ENCODE results near the gene KHDC1. TPM values are rescaled to one million over a fixed set of nuclear protein-coding genes. Genes with fewer than 3 reads are reported as not detected.

The KHDC1 gene
- total and polyA plus RNA-seq, 2 of the 4 experiments (the other 2 are of a cell fraction), result 1.6 to 5.5 TPM

GRCh38 chr6:73216859-73217258, 46.1 kb downstream of the KHDC1 start:
- WGBS, 2 experiments (ENCODE audit: extremely low coverage in 2 of 2, insufficient read length in 1 of 2), result no CpG with 5 or more reads among the region's 2 CpGs
- Histone ChIP-seq H3K36me3 (ENCODE audit: control insufficient read depth, insufficient read depth, low read length) (no peaks in the 10 kb centered on the region), H2BK120ac (ENCODE audit: low read depth, low read length) (no peak overlapping the region), H3K56ac (ENCODE audit: extremely low read depth, insufficient read depth, low read length) (no peak overlapping the region), H4K20me1 (ENCODE audit: insufficient read depth, low read length) (no peaks in the 10 kb centered on the region), H3K4me1 (ENCODE audit: control insufficient read depth, insufficient read depth, low read length) (no peaks in the 10 kb centered on the region), H2BK5ac (ENCODE audit: low read depth, low read length, poor library complexity, severe bottlenecking) (no peak overlapping the region), H3K27me3 (ENCODE audit: control insufficient read depth, insufficient read depth, low read length) (no peaks in the 10 kb centered on the region), H3K9me3 (ENCODE audit: control insufficient read depth, insufficient read depth, low read length) (no peaks in the 10 kb centered on the region), H3K4ac (ENCODE audit: low read depth, low read length) (no peak overlapping the region), H3K14ac (replicated peaks; ENCODE audit: low read depth, low read length) (no peak overlapping the region), H2AK5ac (ENCODE audit: low read depth, low read length) (no peak overlapping the region), H2AK9ac (replicated peaks; ENCODE audit: low read depth, low read length, poor library complexity) (no peak overlapping the region), H3K4me2 (ENCODE audit: low read depth, low read length) (no peak overlapping the region), H3K9me1 (ENCODE audit: insufficient read depth, low read length) (no peaks in the 10 kb centered on the region), H4K91ac (ENCODE audit: insufficient read depth, low read depth, low read length) (no peak overlapping the region), H2BK15ac (ENCODE audit: low read depth, low read length) (no peak overlapping the region), H4K5ac (ENCODE audit: low read depth, low read length) (no peak overlapping the region), H4K8ac (ENCODE audit: low read depth in 2 of 2, low read length in 2 of 2) (no peak overlapping the region), H2AFZ (replicated peaks; ENCODE audit: low read length, poor library complexity) (no peak overlapping the region), H3K4me3 (ENCODE audit: insufficient read depth, low read depth, low read length) (no peak overlapping the region), H3K23ac (ENCODE audit: low read depth, low read length) (no peak overlapping the region), H3K18ac (ENCODE audit: low read depth, low read length) (no peak overlapping the region), H3K9ac (ENCODE audit: low read depth, low read length) (no peak overlapping the region), H3K27ac (ENCODE audit: insufficient read depth, low read length) (no peak overlapping the region), H2BK20ac (ENCODE audit: low read depth, low read length) (no peak overlapping the region), H3K79me1 (ENCODE audit: low read depth in 1 of 2, low read length in 2 of 2) (no peaks in the 10 kb centered on the region)
- ATAC-seq (ENCODE audit: low read depth) (no peak), DNase-seq (no peak)
- TF ChIP-seq MAFK (IDR thresholded peaks at IDR 0.05; ENCODE audit: low read depth, low read length), result no peak
- TF ChIP-seq CEBPB (IDR thresholded peaks at IDR 0.05; ENCODE audit: low read depth, low read length), result no peak
- no peak for TF ChIP-seq RFX5 (IDR thresholded peaks at IDR 0.05; ENCODE audit: low read depth, low read length)
- CTCF ChIA-PET, result no interaction called here
- intact Hi-C loops (cut with micrococcal nuclease) (no loop called here), in situ Hi-C loops (cut with MboI; ENCODE audit: low sequenced_read_pairs) (no loop called here), dilution Hi-C loops (cut with HindIII; ENCODE audit: low sequenced_read_pairs, unreplicated experiment) (no loop called here)
- BruUV-seq (replicated peaks), result no TSS peak
- POLR2A ChIA-PET (ENCODE audit: unreplicated experiment), result no interaction called here
